Stomach (tissue), 9 donors: ENCODE results near the gene ITSN2. TPM values are rescaled to one million over a fixed set of nuclear protein-coding genes. Genes with fewer than 3 reads are reported as not detected.

Source experiments
- DNase-seq, 2 donors: peaks; one replicate each; pipeline versions ENCODE4 v3.0.0 to v3.0.0-alpha.2; 2013 to 2019
- H3K27ac ChIP-seq, 5 donors: fragments of 200-600 bp in 4 of 5; sonication (generic) in 4 of 5; one replicate each; pipeline ENCODE4 v1.5.1; 2013 to 2019; ENCODE audit warnings: mild to moderate bottlenecking in 1 of 5, moderate library complexity in 1 of 5
- H3K27me3 ChIP-seq, 3 donors: fragments of 200-600 bp; sonication (generic); one replicate each; pipeline ENCODE4 v1.5.1; 2017 to 2019; ENCODE audit warnings: mixed run types in 1 of 3
- H3K36me3 ChIP-seq, 4 donors: fragments of 200-600 bp; sonication (generic); 1 replicate in 3 of 4; 2 replicates in 1 of 4; pipeline ENCODE4 v1.5.1; 2016 to 2019
- H3K4me1 ChIP-seq, 4 donors: fragments of 200-600 bp; sonication (generic); one replicate each; pipeline ENCODE4 v1.5.1; 2016 to 2019
- H3K4me3 ChIP-seq, 4 donors: fragments of 200-600 bp; sonication (generic) in 3 of 4; one replicate each; pipeline ENCODE4 v1.5.1; 2016 to 2019; ENCODE audit warnings: mild to moderate bottlenecking in 1 of 4
- H3K9me3 ChIP-seq, 4 donors: fragments of 200-600 bp; sonication (generic); one replicate each; pipeline ENCODE4 v1.5.1; 2016 to 2019
- EP300 ChIP-seq: sonication (generic); formaldehyde crosslinking; IDR thresholded peaks from one replicate; pipeline ENCODE4 v1.6.1; 2017; ENCODE audit warnings: antibody characterized with exemption
- POLR2A ChIP-seq, 4 donors: fragments of 450-650 bp; IDR thresholded peaks; one replicate each; pipeline ENCODE4 v1.6.1; 2016; ENCODE audit warnings: antibody characterized with exemption in 4 of 4, control low read depth in 2 of 4, mild to moderate bottlenecking in 1 of 4, moderate library complexity in 1 of 4
- POLR2AphosphoS5 ChIP-seq, 3 donors: sonication (generic); formaldehyde crosslinking; IDR thresholded peaks; one replicate each; pipeline ENCODE4 v1.6.1; 2016; ENCODE audit warnings: antibody characterized with exemption in 3 of 3
- WGBS, 5 donors: extraction: QIAGEN DNeasy Blood & Tissue Kit in 3 of 5; methylation state at CpG; one replicate each; pipeline versions ENCODE4 v1.1.5 to v1.1.7; 2013 to 2018; 5-methylcytosine and 5-hydroxymethylcytosine counted together
- intact Hi-C: fragments of 100-400 bp; cut with DNase I; formaldehyde crosslinking; loops from one replicate; pipeline ENCODE4 v1.15.1; 2023; ENCODE audit warnings: low total_unique reads
- polyA plus RNA-seq, 3 donors: library from polyadenylated mRNA; stranded (reverse); fragments of 200-250 nt; gene quantifications; one replicate each; pipeline ENCODE4 v1.2.3, GENCODE V29; 2013
- total RNA-seq, 5 donors: library from RNA; depleted of rRNA; stranded (reverse); fragments of >200 nt; gene quantifications; one replicate each; pipeline versions ENCODE4 v1.1.0 to v1.2.3, GENCODE V29; 2014 to 2016
- TF ChIP-seq, protein P1 (sequence below), 7 experiments: fragments of 450-650 bp in 4 of 7; fragments of 200-600 bp in 3 of 7; sonication (generic) in 3 of 7; IDR thresholded peaks; one replicate each; pipeline ENCODE4 v1.5.1; 2016 to 2019; ENCODE audit warnings: antibody characterized with exemption in 7 of 7, control low read depth in 2 of 7, mild to moderate bottlenecking in 1 of 7
- donor health status: healthy with polysubstance abuse.
- donor health status: Bipolar disorder and iron deficiency.
- donor health status: healthy.

The ITSN2 gene
- total and polyA plus RNA-seq, 8 donors = 14.6 to 216 (median 44.9) TPM

DNA sequence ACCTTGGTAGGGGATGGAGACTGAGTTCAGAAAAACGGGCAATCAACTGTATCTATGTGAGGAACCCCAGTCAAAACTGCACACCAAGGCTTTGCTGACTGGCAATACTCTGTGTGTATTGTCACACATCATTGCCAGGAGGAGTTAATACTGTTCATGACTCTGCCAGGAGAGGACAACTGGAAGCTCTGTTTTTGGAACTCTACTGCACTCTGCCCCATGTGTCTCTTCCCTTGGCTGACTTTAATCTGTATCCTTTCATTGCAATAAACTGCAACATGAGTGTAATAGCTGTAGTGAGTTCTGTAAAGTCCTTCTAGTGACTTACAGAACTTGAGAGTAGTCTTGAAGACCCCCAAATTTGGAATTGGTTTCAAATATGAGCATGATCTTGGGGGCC, 113.2 kb downstream of the ITSN2 start:
- 78 to 100% (median 95%) methylated on average over 1 of the region's 1 CpG for WGBS, 5 donors

GRCh38 chr2:24245986-24246776, 114.2 kb downstream of the ITSN2 start:
- Histone ChIP-seq H3K4me1 (no peaks in the 10 kb centered on the region), H3K9me3 (no peaks in the 10 kb centered on the region), H3K4me3 (no peak overlapping the region), H3K27ac (no peak overlapping the region), H3K27me3 (no peaks in the 10 kb centered on the region), H3K36me3 (peaks cover 44 to 96% (median 92%) of the 10 kb centered on the region in 4 donors)
- DNase-seq = no peak
- intact Hi-C loops = no loop called here
- 91 to 96% (median 94%) methylated on average over 4 of the region's 4 CpGs for WGBS, 5 donors
- TF ChIP-seq EP300 = no peak
- TF ChIP-seq, protein P1, sequence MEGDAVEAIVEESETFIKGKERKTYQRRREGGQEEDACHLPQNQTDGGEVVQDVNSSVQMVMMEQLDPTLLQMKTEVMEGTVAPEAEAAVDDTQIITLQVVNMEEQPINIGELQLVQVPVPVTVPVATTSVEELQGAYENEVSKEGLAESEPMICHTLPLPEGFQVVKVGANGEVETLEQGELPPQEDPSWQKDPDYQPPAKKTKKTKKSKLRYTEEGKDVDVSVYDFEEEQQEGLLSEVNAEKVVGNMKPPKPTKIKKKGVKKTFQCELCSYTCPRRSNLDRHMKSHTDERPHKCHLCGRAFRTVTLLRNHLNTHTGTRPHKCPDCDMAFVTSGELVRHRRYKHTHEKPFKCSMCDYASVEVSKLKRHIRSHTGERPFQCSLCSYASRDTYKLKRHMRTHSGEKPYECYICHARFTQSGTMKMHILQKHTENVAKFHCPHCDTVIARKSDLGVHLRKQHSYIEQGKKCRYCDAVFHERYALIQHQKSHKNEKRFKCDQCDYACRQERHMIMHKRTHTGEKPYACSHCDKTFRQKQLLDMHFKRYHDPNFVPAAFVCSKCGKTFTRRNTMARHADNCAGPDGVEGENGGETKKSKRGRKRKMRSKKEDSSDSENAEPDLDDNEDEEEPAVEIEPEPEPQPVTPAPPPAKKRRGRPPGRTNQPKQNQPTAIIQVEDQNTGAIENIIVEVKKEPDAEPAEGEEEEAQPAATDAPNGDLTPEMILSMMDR (IDR thresholded peaks at IDR 0.05) = no peak

More for the DNA sequence above, 113.2 kb downstream of the ITSN2 start:
- intact Hi-C loops = no loop called here
- Histone ChIP-seq H3K4me1 (no peaks in the 10 kb centered on the region), H3K27ac (no peak overlapping the region), H3K4me3 (no peak overlapping the region), H3K27me3 (no peaks in the 10 kb centered on the region), H3K36me3 (peaks cover 51 to 92% (median 89%) of the 10 kb centered on the region in 4 donors), H3K9me3 (no peaks in the 10 kb centered on the region)
- DNase-seq = no peak
- TF ChIP-seq, protein P1 (IDR thresholded peaks at IDR 0.05) = no peak
- TF ChIP-seq EP300 (no peak), POLR2A (IDR thresholded peaks at IDR 0.05) (no peak), POLR2AphosphoS5 (IDR thresholded peaks at IDR 0.05) (no peak)

DNA sequence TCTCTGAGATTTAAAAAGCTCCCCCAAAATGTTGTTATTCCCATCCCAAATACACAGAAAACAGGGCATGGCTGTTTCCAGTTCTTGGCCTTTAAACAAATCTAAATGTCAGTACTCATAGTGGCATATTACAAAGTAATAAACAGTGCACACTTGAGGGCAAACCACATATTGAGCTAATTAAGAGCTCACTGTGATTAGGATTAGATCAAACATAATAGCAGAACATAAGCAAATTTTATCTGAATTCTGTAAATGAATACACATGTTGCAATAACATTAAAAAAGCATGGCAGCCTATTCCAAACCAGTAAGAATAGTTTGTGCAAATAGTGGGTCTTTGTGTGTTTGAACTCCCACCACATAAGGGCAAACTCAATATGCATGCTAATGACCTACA, 118.8 kb downstream of the ITSN2 start:
- intact Hi-C loops = no loop called here
- no peak for DNase-seq
- Histone ChIP-seq H3K27me3 (no peaks in the 10 kb centered on the region), H3K4me3 (no peak overlapping the region), H3K4me1 (no peaks in the 10 kb centered on the region), H3K9me3 (no peaks in the 10 kb centered on the region), H3K27ac (no peak overlapping the region), H3K36me3 (peaks cover 21 to 62% (median 55%) of the 10 kb centered on the region in 4 donors)
- no peak for TF ChIP-seq POLR2A (IDR thresholded peaks at IDR 0.05)
- TF ChIP-seq EP300 = no peak
- TF ChIP-seq, protein P1 (IDR thresholded peaks at IDR 0.05) = no peak
- no peak for TF ChIP-seq POLR2AphosphoS5 (IDR thresholded peaks at IDR 0.05)

GRCh38 chr2:24239553-24239952, 120.8 kb downstream of the ITSN2 start:
- no peak for DNase-seq
- TF ChIP-seq POLR2AphosphoS5 (IDR thresholded peaks at IDR 0.05) (no peak), EP300 (no peak), POLR2A (IDR thresholded peaks at IDR 0.05) (no peak)
- TF ChIP-seq, protein P1 (IDR thresholded peaks at IDR 0.05) = no peak
- Histone ChIP-seq H3K4me3 (no peak overlapping the region), H3K36me3 (peaks cover 5 to 48% (median 36%) of the 10 kb centered on the region in 4 donors), H3K4me1 (no peaks in the 10 kb centered on the region), H3K27ac (no peak overlapping the region), H3K27me3 (no peaks in the 10 kb centered on the region), H3K9me3 (no peaks in the 10 kb centered on the region)
- intact Hi-C loops = no loop called here
- WGBS, 5 donors = 96 to 100% (median 97%) methylated on average over 1 of the region's 1 CpG
